ENCODE measurements around the gene PTPRU. TPM values are rescaled to one million over a fixed set of nuclear protein-coding genes. Genes with fewer than 3 reads are reported as not detected.
A peak's percentile ranks its signal among the peaks of the same experiment; 100 is the strongest.

The PTPRU gene
- 0.47 and 0.95 TPM in 2 replicates for total RNA-seq

DNA sequence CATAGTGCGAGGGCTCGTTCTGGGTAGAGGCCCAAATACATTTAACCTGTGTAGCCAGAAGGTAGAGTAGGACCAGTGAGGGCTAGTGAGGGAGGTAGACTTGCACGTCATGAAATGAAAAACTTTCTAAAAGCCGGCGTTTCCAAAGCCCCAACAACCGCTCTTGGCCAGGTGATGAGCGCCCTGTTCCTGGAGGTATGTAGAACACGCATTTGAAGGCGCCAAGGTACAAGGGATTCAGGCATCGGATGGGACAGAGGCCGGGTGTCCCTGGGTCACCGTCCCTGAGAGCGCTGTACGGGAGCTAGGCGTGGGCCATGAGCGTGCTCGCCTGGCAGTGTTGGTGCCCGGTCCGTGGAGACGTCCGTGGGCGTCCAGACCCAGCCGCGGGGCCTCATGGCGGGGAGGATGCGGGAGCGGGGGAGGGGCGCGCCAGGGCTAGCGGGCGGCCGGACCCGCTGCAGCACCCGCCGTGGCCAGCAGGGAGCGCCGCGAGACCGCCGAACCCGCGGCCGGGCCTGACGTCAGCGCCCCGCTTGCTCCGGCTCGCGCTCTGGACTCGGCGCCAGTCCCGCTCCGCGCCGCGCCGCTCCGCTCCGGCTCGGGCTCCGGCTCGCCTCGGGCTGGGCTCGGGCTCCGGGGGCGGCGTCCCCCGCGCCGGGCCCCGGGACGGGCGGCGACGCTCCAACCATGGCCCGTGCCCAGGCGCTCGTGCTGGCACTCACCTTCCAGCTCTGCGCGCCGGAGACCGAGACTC lies at the start of gene PTPRU:
PTPRU (plus strand) TSS at position 568 of the 757 bp plus-strand sequence; CDS start at position 691, 123 bp downstream.
- Mint-ChIP-seq H3K27ac (peak within 1 kb of the TSS; percentile 19), H3K27me3 (peaks cover 56% of the 10 kb centered on the region), H3K4me3 (peak within 1 kb of the TSS; percentile 78), H3K4me1 (peaks cover 20% of the 10 kb centered on the region), H3K36me3 (ENCODE audit: low read depth) (peaks cover 2% of the 10 kb centered on the region), H3K9me3 (no peaks in the 10 kb centered on the region)
- DNase-seq: peak; percentile 96
- intact Hi-C loops (cut with micrococcal nuclease): loop anchor here (1.0 to 5.0 kb wide), 4 partner anchors 106 to 1471 kb away; no protein-coding TSS in a partner anchor

DNA sequence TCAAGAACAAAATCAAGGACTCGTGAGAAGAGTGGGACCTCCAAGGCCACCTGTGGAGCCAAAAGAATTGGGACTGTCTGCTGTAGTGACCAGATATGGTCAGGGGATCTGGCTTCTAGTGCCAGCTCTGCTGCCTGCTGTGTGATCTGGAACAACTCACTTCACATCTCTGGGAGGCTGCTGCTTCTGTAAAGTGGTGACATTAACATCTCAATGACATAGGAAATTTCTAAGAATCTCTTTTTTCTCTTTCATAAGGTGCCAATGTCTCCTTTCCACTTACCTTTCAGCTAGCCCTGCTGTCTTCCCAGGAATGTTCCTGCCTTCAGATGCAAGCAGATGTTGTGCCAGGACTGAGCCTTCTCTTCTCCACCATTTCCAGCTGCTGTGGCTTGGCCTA lies 49.6 kb upstream of the PTPRU start:
- DNase-seq: no peak
- peaks cover 2% of the 10 kb centered on the region for H3K36me3 Mint-ChIP-seq (ENCODE audit: low read depth)
- no peak overlapping the region for H3K4me3 Mint-ChIP-seq
- no peaks in the 10 kb centered on the region for H3K9me3 Mint-ChIP-seq
- intact Hi-C loops (cut with micrococcal nuclease): loop anchor here (10.0 kb wide), 1 partner anchor 452 kb away; the partner anchor contains the start of gene YTHDF2
- peaks cover 10% of the 10 kb centered on the region for H3K4me1 Mint-ChIP-seq
- no peak overlapping the region for H3K27ac Mint-ChIP-seq
- no peaks in the 10 kb centered on the region for H3K27me3 Mint-ChIP-seq

DNA sequence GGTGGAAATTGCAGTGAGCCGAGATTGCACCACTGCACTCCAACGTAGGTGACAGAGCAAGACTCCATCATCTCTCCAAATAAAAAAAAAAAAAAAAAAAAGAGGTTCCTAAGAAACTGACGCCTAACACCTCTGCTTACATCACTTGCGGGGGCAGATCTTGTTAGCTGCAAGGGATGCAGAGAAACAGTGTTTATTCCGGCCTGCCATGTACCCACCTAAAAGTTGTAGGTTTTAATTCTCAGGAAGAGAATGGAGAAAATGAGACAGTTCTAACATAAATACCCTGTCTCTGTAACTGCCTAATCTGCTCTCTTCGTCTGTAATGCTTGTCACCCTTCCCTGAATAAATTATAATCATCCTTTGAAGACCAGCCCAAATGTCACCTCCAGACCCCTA lies 45.6 kb upstream of the PTPRU start:
- H3K4me3 Mint-ChIP-seq: no peak overlapping the region

DNA sequence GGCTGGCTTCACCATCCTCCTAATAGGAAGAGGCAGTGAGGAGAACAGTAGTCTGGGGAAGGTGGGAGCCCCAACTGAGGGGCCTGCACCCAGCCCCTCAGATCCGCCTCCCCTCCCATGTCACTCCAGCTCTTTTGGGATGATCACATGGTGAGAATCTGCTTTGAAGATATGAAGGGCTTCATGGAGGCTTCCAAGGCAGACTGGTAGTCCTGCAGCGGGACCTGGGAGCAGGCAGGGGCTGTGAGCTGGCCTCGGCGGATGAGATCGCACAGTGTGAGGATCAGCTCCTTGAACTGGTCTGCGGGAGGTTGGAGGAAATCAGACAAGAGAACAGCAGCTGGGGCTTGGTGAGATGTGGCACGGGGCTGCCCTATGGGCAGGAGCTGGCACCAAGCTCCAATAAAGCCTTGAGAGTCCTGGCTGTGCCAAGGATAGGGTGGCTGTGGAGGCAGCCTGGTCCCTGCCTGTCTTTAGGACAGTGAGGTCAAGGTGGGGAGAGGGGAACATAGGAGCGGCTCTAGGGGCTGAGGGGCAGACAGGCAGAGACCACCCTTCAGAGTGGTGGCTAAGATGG lies 42.4 kb upstream of the PTPRU start:
- H3K4me3 Mint-ChIP-seq: no peak overlapping the region
- H3K36me3 Mint-ChIP-seq (ENCODE audit: low read depth): peaks cover 11% of the 10 kb centered on the region
- no peaks in the 10 kb centered on the region for H3K9me3 Mint-ChIP-seq
- DNase-seq: no peak
- no peaks in the 10 kb centered on the region for H3K27me3 Mint-ChIP-seq
- H3K27ac Mint-ChIP-seq: no peak overlapping the region
- intact Hi-C loops (cut with micrococcal nuclease): no loop called here
- no peaks in the 10 kb centered on the region for H3K4me1 Mint-ChIP-seq

More for the DNA sequence above, 45.6 kb upstream of the PTPRU start:
- Mint-ChIP-seq H3K27me3 (no peaks in the 10 kb centered on the region), H3K36me3 (ENCODE audit: low read depth) (peaks cover 8% of the 10 kb centered on the region), H3K27ac (no peak overlapping the region), H3K9me3 (no peaks in the 10 kb centered on the region), H3K4me1 (no peaks in the 10 kb centered on the region)
- no peak for DNase-seq
- intact Hi-C loops (cut with micrococcal nuclease): no loop called here

DNA sequence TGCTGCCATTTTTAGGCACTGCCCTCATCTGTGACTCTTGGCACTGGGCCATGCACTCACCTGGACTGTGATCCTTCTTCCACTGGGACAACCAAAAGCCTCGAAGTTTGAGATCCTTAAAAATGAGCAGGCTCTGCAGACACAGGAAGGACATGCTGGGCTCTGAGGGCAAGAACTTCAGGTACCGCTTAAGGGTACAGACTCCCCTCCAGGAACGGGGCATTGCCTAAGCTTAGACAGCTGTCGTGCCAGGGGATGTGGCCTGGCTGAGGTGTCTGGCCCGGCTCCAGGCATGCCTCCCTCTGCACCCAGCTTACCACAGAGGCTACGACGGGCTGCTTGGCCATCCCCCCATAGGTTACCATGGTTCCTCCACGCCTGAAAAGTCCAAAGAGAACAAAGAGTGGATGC lies 40.4 kb upstream of the PTPRU start:
- peaks cover 14% of the 10 kb centered on the region for H3K36me3 Mint-ChIP-seq (ENCODE audit: low read depth)
- no peaks in the 10 kb centered on the region for H3K9me3 Mint-ChIP-seq
- no peaks in the 10 kb centered on the region for H3K4me1 Mint-ChIP-seq
- no peak overlapping the region for H3K27ac Mint-ChIP-seq
- intact Hi-C loops (cut with micrococcal nuclease): no loop called here
- no peaks in the 10 kb centered on the region for H3K27me3 Mint-ChIP-seq
- H3K4me3 Mint-ChIP-seq: no peak overlapping the region
- DNase-seq: no peak

DNA sequence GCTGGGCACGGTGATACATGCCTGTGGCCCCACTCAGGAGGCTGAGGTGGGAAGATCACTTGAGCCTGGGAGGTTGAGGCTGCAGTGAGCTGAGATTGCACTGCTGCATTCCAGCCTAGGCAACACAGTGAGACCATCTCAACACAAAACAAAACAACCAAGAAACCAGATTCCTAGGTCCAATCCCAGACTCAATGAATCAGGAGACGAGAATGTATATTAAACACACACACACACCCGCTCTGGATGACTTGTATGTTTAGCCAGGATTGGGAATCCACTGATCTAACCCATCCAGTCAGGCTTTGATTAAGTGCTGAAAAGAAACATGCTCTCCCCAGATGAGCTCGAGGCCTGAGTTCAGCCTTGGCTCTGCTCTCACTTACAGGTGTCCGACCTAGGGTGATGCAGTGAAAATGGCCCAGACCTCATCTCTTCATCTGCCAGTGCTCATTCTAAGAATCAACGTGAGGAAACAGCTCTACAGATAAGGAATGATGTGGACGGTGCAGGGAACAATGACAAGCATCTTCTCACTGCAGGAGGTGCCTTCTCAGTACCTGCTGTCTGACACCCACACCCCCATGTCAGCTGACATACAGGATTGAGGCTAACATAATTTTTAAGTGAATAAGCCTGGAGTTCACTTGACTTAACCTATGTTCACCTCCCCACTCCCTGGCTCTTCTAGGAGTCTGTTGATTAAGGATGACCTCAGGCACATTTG lies 39.3 kb upstream of the PTPRU start:
- intact Hi-C loops (cut with micrococcal nuclease): no loop called here
- Mint-ChIP-seq H3K36me3 (ENCODE audit: low read depth) (peaks cover 20% of the 10 kb centered on the region), H3K4me3 (no peak overlapping the region), H3K27me3 (no peaks in the 10 kb centered on the region), H3K4me1 (peaks cover 7% of the 10 kb centered on the region), H3K27ac (no peak overlapping the region), H3K9me3 (no peaks in the 10 kb centered on the region)
- DNase-seq: no peak

DNA sequence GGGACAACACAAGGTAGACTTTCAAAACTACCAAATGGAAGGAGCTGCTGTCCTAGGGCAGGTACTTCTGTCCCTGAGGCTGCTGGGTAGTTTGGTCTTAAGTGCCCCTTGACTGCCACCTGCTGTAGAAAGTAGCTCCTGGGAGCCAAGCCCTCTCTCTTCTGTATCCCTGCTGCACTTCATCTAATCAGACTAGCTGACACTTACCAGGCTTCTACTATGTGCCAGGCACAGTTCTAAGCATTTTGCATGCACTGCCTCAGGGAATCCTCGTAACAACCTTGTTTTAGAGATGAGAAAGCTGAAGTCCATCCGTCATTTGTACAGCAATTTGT lies 38.8 kb upstream of the PTPRU start:
- Mint-ChIP-seq H3K4me1 (peaks cover 11% of the 10 kb centered on the region), H3K27me3 (no peaks in the 10 kb centered on the region), H3K27ac (no peak overlapping the region), H3K9me3 (no peaks in the 10 kb centered on the region), H3K36me3 (ENCODE audit: low read depth) (peaks cover 22% of the 10 kb centered on the region), H3K4me3 (no peak overlapping the region)
- intact Hi-C loops (cut with micrococcal nuclease): no loop called here
- peak; percentile 83 for DNase-seq

DNA sequence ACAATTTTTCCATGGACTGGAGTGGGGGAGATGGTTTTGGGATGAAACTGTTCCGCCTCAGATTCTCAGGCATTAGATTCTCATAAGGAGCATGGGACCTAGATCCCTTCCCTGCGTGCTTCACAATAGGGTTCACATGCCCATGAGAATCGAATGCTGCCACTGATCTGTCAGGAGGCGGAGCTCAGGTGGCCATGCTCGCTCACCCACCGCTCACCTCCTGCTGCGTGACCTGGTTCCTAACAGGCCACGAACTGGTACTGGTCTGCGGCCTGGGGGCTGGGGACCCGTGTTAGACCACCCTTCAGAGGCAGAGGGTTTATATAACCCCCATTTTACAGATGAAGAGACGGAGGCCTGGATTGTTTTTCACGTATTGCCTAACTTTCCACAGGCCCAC lies 38.3 kb upstream of the PTPRU start:
- Mint-ChIP-seq H3K27ac (no peak overlapping the region), H3K4me3 (no peak overlapping the region), H3K27me3 (no peaks in the 10 kb centered on the region), H3K9me3 (no peaks in the 10 kb centered on the region), H3K4me1 (peaks cover 14% of the 10 kb centered on the region), H3K36me3 (ENCODE audit: low read depth) (peaks cover 23% of the 10 kb centered on the region)
- DNase-seq: no peak
- intact Hi-C loops (cut with micrococcal nuclease): no loop called here

DNA sequence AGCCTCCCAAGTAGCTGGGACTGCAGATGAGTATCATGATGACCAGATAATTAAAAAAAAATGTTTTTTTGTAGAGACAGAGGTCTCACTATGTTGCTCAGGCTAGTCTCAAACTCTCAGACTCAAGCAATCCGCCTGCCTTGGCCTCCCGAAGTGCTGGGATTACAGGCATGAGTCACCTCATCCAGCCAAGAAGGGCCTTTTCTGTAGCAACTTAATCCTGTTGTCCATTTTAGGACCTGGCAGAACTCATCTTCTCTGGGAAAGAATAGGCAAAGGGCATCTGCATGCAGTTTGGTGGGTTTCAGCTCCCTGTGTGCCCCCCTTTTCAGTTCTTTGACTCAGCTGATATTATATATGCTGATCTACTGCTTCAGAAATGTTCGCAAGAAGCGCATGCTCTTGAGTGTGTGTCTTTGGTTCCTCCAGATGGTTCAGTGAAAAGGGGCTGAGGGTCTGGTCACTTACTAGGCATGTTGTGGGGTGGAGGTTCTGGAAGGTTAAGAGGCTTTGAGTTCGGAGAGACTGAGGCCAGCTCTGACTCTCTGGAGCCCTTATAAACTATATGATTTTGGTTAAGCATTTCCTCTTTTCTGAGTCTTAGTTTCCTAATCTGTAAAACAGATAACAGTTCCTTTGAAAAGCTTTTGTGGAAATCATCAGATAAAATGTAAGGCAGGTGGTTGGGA lies 35.3 kb upstream of the PTPRU start:
- intact Hi-C loops (cut with micrococcal nuclease): loop anchor here (5.0 kb wide), 1 partner anchor 79 kb away; the partner anchor contains the start of gene TMEM200B
- Mint-ChIP-seq H3K27me3 (no peaks in the 10 kb centered on the region), H3K36me3 (ENCODE audit: low read depth) (peaks cover 19% of the 10 kb centered on the region), H3K4me3 (no peak overlapping the region), H3K9me3 (no peaks in the 10 kb centered on the region), H3K4me1 (peaks cover 15% of the 10 kb centered on the region), H3K27ac (peak overlapping the region; percentile 59)
- no peak for DNase-seq

DNA sequence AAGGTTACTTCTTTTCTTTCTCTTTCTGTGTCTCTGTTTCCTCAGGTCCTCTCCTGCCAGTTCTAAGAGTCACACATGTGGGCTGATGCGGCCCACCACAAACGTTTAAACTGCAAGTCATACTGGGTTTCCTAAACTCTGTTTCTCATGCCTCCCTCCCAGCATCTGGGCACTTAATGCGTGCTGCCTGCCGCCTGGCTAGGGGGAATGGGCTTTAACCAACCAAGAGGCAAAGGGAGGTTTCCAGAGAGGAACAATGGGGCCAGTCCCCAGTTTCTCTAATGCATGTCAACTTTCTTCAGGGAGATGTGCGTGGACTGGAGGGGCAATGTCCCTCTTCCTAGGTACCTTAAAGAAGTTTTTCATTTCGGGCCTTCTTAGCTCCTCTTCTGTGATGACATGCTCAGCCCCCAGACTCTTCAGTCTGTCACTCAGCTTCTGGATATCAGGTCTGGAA lies 34.7 kb upstream of the PTPRU start:
- H3K9me3 Mint-ChIP-seq: no peaks in the 10 kb centered on the region
- intact Hi-C loops (cut with micrococcal nuclease): loop anchor here (1.0 to 5.0 kb wide), 4 partner anchors 79 to 417 kb away; partner anchors contain the start of gene TMEM200B

DNA sequence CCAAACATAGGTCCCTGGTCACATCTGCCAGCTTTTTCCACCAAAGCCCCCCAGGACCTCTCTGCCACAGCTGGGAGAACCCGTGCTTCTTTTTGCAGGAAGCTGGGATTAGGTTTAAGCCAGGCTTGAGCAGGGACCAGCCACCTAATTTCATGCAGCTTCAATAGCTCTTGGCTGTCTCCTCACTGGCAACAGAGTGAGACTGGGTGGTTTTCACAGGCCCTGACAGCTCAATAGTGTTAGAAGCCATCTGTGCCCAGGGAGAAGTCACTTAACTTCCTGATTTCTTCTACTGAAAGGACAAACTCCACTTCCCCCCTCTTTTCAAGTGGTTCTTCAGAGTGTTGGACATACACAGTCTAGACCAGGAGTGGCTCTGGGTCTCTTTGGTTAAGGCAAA lies 34.3 kb upstream of the PTPRU start:
- Mint-ChIP-seq H3K27ac (peak overlapping the region; percentile 34), H3K9me3 (no peaks in the 10 kb centered on the region), H3K36me3 (ENCODE audit: low read depth) (peaks cover 19% of the 10 kb centered on the region), H3K4me1 (peaks cover 15% of the 10 kb centered on the region), H3K27me3 (no peaks in the 10 kb centered on the region), H3K4me3 (no peak overlapping the region)
- intact Hi-C loops (cut with micrococcal nuclease): loop anchor here (1.0 to 5.0 kb wide), 4 partner anchors 80 to 417 kb away; partner anchors contain the start of gene TMEM200B
- no peak for DNase-seq

More for the DNA sequence above, 34.7 kb upstream of the PTPRU start:
- no peak for DNase-seq
- Mint-ChIP-seq H3K4me3 (no peak overlapping the region), H3K27ac (peak overlapping the region; percentile 48), H3K27me3 (no peaks in the 10 kb centered on the region), H3K36me3 (ENCODE audit: low read depth) (peaks cover 19% of the 10 kb centered on the region), H3K4me1 (peaks cover 15% of the 10 kb centered on the region)

DNA sequence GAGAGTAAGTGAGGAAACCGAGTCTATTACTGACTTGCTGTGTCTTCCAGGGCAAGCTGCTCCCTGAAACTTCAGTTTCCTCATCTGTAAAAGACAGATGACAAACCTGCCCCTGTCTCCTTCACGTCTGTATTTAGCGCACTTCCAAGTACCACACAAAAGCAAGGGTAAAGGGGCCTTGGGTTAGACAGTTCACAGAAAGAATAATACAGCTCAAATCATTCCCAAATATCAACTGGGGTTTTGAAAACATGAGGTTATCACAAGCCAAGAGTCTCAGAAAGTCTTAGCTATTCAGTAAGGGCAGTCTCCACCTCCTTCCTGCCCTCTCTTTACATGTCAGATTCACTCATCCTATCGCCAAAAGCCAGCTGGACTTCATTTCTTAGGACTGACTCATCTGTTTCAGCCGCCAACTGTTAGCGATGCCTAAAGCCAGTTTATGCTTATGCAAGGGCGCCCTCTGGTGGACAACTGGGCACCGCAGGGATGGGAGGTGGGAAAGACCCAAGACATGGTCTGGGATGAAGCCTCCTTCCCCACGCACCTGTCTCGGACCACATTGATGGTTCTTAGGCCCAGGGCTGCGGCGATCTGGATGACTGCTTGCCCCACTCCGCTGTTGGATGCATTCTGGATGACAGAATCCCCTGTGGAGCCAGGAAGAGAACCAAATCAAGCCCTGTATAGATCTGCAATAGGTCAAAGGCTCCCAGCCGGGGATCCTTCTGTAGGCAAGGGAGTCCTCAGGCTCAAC lies 33.6 kb upstream of the PTPRU start:
- Mint-ChIP-seq H3K36me3 (ENCODE audit: low read depth) (peaks cover 19% of the 10 kb centered on the region), H3K4me1 (peaks cover 15% of the 10 kb centered on the region), H3K9me3 (no peaks in the 10 kb centered on the region), H3K27me3 (no peaks in the 10 kb centered on the region), H3K27ac (peak overlapping the region; percentile 34), H3K4me3 (no peak overlapping the region)
- intact Hi-C loops (cut with micrococcal nuclease): loop anchor here (1.0 to 5.0 kb wide), 5 partner anchors 20 to 418 kb away; partner anchors contain the start of gene TMEM200B
- DNase-seq: peak; percentile 97

DNA sequence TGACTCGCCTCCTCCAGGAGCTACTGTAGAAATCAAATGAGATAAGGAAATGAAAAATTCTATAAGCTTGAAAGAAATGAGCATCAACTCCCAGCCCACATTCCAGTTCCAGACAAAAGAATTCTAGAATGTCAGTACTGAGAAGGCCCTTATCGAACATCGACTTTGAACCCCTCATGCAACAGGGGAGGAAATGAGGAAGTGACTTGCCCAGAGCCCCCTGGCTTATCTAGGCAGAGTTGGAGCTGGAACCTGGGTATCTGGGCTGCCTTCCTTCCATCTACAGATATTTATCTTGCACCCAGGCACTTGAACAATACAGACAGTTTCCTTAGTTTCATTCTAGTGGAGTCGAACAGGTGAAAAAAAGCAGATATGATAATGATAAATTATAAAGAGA lies 27.9 kb upstream of the PTPRU start:
- intact Hi-C loops (cut with micrococcal nuclease): no loop called here
- Mint-ChIP-seq H3K9me3 (no peaks in the 10 kb centered on the region), H3K4me3 (no peak overlapping the region), H3K27me3 (no peaks in the 10 kb centered on the region), H3K4me1 (no peaks in the 10 kb centered on the region), H3K27ac (no peak overlapping the region), H3K36me3 (ENCODE audit: low read depth) (peaks cover 17% of the 10 kb centered on the region)
- DNase-seq: no peak

Measured in activated CD4-positive, alpha-beta T cell treated with anti-CD3 and anti-CD28 coated beads, Interleukin-2, amount 10 ng/mL, durations not matched to agents 24 days and 14 days (primary cell).